Choroid plexus epithelial cell (primary cell): ENCODE data around the gene LRP1B.

Source experiments
- DNase-seq: peaks from one replicate; pipeline ENCODE4 v3.0.0-alpha.2; 2010; ENCODE audit warnings: low read depth
- H3K4me3 ChIP-seq: 2 replicates; pipeline ENCODE4 v1.5.1; 2011; ENCODE audit warnings: low read depth, mild to moderate bottlenecking, control low read depth, low read length, moderate library complexity
- TF ChIP-seq, protein P1 (sequence below): conservative IDR thresholded peaks from 2 replicates; pipeline ENCODE4 v1.5.1; 2011; ENCODE audit warnings: low read depth, mild to moderate bottlenecking, control low read depth, inconsistent platforms, low read length, moderate library complexity

Gene LRP1B

DNA sequence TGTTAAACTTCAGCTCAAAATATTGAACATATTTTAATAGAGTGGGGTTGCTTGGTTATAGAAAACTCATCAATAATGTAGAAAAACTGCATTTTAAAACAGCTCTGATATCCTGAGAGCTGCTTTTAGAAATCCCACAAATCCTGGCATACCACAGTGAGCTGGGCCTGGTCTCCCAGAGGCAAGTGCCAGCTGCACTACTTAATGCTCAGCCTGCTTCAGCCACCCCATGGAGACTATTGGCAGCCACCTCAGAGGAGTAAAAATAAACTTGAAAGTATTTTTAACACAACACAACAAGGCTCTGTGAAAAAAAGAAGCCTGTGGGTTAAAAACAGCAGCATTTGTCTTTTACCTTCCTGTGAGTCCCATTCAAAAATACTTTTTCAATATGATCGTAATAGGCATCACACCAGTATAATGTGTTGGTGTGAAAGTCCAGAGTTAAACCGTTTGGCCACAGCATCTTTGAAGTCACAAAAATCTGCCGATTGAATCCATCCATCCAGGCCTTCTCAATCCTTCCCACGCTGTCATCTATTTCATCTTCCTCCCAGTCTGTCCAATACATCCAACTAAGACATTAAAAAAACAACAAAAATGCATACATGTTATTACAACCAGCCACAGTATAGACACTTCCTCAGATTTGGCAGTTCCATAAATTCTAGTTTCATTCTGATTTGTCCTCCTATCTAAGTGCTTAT is 1115.3 kb downstream of the LRP1B start:
- TF ChIP-seq, protein P1, sequence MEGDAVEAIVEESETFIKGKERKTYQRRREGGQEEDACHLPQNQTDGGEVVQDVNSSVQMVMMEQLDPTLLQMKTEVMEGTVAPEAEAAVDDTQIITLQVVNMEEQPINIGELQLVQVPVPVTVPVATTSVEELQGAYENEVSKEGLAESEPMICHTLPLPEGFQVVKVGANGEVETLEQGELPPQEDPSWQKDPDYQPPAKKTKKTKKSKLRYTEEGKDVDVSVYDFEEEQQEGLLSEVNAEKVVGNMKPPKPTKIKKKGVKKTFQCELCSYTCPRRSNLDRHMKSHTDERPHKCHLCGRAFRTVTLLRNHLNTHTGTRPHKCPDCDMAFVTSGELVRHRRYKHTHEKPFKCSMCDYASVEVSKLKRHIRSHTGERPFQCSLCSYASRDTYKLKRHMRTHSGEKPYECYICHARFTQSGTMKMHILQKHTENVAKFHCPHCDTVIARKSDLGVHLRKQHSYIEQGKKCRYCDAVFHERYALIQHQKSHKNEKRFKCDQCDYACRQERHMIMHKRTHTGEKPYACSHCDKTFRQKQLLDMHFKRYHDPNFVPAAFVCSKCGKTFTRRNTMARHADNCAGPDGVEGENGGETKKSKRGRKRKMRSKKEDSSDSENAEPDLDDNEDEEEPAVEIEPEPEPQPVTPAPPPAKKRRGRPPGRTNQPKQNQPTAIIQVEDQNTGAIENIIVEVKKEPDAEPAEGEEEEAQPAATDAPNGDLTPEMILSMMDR = peak; percentile 23
- no peak overlapping the region for H3K4me3 ChIP-seq
- DNase-seq = peak; percentile 65

DNA sequence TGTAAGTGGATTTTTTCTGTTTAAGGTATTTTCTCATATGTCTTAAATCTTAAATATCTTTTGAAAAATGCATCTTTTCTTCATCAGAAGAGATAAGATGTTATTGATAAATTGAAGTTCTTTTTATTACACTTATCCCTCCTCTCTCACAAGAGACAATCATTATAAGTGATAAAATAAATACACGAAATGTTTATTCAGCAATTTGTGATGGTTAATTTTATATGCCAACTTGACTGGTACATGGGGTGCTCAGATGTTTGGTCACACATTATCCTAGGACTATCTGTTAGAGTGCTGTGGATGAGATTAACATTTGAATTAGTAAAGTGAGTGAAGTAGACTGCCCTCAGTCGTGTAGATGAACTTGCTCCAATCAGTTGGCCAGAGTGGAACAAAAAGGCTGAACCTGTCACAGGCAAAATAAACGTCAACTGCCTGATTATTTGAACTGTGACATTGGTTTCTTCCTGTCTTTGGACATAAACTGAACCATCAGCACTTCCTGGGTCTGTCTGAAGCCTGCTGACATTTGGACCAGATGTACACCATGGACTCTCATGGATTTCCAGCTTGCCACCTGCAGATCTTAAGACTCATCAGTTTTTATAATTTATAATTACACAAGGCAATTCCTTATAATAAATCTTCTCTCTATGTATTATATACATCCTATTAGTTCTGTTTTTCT is 1126.7 kb downstream of the LRP1B start:
- no peak overlapping the region for H3K4me3 ChIP-seq
- no peak for DNase-seq
- TF ChIP-seq, protein P1 = no peak

DNA sequence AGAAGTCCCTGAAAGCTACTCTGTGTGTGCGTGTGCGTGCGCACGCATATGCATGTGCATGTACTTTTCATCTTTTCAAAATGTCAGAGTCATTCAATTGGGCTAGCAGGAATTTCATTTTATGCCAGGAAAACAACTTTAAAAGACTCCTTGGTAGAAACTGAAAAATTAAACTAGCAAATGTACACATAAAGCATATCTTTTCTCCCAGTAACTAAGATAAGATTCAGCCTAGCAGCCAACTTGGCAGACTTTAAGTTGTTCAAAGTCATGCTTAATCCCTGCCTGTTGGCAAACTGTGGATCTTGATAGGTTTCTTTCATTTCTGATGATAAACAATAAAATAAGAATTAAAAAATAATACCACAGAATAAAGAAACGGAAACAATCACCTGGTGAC is 1129.1 kb downstream of the LRP1B start:
- no peak overlapping the region for H3K4me3 ChIP-seq
- TF ChIP-seq, protein P1 = no peak
- DNase-seq = no peak

DNA sequence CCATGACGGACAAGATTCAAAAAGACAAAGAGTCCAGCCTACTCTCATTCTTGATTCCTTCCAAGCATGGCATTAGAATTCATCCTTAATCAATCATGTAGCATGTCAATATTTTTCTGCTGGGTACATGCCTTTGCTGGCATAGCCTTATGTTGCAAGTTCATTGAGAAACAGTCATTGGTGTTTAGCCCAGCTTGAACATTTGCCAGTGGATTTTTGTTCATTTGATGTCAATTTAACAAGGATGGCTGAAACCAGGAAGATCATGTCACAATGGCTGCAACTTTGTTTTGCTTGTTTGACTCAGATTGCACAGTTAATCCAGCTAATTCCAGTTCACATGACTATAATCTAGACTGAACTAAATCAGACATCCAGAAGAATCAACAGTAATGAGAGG is 1132.2 kb downstream of the LRP1B start:
- TF ChIP-seq, protein P1 = no peak
- peak; percentile 40 for DNase-seq
- no peak overlapping the region for H3K4me3 ChIP-seq

DNA sequence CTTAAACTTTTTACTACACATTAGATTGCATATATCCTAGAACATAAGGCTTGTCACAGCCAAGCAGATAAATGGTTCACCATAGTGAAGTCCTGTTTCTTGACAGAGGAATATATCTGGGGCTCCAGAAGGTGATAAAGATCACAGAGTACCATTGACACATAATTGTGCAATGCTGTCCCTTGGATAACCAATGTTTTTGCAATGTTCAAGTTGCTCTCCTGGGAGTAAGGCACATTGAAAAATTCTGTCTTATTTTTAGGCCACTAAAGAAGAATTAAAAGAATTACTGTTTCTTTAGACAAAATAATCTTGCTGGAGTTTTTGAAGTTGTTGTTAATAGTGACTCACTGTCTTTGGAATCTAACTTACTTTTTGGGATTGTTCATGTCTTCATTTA is 1132.8 kb downstream of the LRP1B start:
- DNase-seq = peak; percentile 24
- TF ChIP-seq, protein P1 = no peak
- no peak overlapping the region for H3K4me3 ChIP-seq

DNA sequence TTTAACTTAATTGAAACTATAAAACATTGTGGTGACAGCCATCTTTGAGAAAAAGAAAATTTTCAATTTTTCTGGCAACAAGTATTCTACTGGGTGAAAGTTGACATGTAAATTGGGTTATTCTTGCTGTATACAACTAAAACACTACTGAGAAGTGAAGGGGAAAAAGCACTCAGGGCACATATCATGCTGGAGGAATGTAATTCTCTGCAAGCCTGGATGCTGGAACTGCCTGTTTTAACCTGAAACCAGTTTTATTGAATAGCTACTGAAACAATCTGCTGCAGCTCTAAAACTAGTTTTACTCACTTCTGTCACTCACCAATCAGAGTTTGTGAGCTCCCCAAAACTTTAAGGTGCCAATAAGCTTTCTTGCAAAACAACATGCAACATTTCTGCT is 1136.0 kb downstream of the LRP1B start:
- peak; percentile 50 for DNase-seq
- H3K4me3 ChIP-seq = no peak overlapping the region
- TF ChIP-seq, protein P1 = no peak

DNA sequence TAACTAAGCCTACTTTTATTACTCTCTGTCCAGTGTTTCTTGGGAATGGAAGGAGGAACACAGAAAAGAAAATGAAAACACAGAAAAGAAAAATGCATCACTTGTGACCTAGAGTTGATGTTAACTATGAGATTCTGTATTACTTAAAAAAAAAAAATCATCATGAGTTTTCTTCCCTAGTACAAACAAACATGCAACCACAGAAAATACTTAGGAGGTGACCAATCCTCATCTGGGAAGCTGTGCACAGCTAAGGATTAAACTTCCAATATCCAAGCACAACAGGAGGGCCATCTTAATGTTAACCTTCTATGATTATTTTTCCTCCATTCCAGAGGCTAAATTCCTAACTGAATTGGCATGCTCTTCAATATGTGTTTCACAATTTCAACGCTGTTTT is 1140.4 kb downstream of the LRP1B start:
- peak; percentile 94 for DNase-seq
- no peak overlapping the region for H3K4me3 ChIP-seq
- TF ChIP-seq, protein P1 = no peak
